Measurements from ENCODE around the gene NBL1. TPM values are rescaled to one million over a fixed set of nuclear protein-coding genes. Genes with fewer than 3 reads are reported as not detected.

NBL1 gene, protein sequence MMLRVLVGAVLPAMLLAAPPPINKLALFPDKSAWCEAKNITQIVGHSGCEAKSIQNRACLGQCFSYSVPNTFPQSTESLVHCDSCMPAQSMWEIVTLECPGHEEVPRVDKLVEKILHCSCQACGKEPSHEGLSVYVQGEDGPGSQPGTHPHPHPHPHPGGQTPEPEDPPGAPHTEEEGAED
- 133 and 153 TPM in 2 replicates for total RNA-seq

DNA sequence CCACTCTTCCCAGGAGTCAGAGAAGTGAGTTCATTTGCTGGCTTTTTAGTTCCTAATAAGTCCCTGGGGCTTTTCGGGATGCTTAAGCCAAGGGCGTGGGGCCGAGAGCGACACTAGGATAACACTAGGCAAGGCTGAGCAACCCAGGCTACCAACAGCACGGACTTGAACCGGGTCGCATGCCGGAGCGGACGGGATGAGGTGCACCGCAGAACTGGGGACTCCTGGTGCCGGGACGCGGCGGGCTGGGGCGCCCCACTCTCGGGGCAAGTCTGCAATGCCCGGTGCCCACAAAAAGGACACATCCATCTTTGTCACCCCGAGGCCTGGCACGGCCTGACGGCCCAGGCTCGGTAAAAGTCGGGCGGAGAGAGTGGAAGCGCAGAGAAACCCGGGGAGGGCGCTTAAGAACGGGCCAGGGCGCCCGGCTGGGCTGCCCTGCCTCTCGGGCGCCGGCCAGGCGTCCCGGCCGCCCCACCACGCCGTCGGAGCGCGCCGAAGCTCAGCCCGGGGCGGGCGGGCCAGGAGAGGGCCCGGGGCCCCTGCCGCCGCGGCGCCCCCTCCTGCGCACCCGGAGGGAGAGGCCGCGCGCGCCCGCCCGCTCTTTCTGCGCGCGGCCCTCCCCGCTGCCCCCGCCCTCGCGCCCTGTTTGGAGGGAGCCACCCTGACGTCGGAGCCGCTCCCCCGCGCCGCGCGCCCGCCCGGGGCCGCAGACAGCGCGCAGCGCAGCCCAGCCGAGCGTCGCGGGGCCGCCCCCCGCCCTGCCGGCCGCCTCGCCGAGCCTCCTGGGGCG is at the start of gene NBL1:
Gene NBL1, plus strand, starts transcription at position 710 of the 793 bp plus-strand sequence. CDS start 10,720 bp downstream, outside the sequence.

DNA sequence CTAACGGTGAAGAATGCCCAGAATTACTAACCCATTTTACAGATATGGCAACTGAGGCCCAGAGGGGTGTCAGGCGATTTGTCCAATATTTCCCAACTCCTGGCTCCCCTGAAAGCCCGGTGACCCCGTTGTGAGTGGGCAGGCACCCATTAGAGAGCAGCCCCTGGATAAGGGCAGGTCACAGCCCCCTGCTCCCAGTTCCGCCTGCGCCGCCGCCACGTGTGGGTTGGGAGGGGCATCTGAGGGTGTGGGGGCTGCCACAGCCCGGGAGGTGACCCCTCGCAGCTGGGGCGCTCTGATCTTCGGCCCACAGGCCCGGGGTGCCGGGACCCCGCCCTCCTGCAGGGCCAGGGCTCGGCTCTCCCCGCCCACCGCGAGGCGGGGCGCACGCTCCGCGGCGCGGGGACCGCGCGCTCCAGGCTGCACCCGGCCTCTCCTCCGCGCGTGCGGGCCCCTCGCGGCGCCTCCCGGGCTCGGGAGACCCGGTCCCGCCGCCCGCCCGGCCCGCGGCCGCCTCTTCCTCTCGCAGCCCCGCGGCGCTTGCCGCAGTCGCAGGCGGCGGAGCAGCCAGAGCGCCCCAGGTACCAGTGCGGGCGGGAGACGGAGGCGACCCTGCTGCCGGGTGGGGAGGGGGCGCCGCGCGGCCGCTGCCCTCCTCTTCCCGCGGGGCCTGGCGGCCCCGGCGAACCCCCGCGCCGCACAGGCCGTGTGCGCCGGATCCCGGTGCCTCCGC is 20.5 kb downstream of the NBL1 start, which contains the start of gene HTR6:
Gene HTR6, plus strand, starts transcription at position 423 of the 733 bp plus-strand sequence. CDS start 879 bp downstream, outside the sequence.

Other genes starting within 250 kb of the NBL1 start
- 156 and 176 TPM in 2 replicates for gene CAPZB, start 158.8 kb upstream of the NBL1 start, total RNA-seq
- not detected in 2 replicates for gene HTR6, start 20.6 kb downstream of the NBL1 start, total RNA-seq
- 5.0 and 7.8 TPM in 2 replicates for gene TMCO4, start 155.6 kb downstream of the NBL1 start, total RNA-seq
- gene RNF186, start 171.0 kb downstream of the NBL1 start, total RNA-seq, result not detected in 2 replicates
- gene OTUD3, start 238.1 kb downstream of the NBL1 start, total RNA-seq, result 0.78 and 2.2 TPM in 2 replicates

Data from epithelial cell of alveolus of lung (primary cell).